Calu3 (cell line): ENCODE measurements around the gene PXK. TPM values are rescaled to one million over a fixed set of nuclear protein-coding genes. Genes with fewer than 3 reads are reported as not detected.

ENCODE experiments used
- BruUV-seq: library from RNA; stranded (reverse); fragments of 400-500 nt; replicated peaks from 2 replicates; lab custom pipeline; 2021; lab: Mats Ljungman, UMichigan
- CTCF ChIA-PET: fragments of 300-600 bp; sonication (Branson Sonifier 250); formaldehyde crosslinking; loops from one replicate; lab custom pipeline; 2022; ENCODE audit warnings: antibody characterized with exemption; lab: Charles Lee
- DNase-seq: peaks from one replicate; pipeline ENCODE4 v3.0.0; 2022
- H3K27ac Mint-ChIP-seq: one replicate; pipeline ENCODE4 v1.8.0; 2022; ENCODE audit warnings: mixed read lengths; ENCODE audit not compliant: unreplicated experiment
- H3K27me3 Mint-ChIP-seq: one replicate; pipeline ENCODE4 v1.8.0; 2022; ENCODE audit warnings: mixed read lengths; ENCODE audit not compliant: unreplicated experiment
- H3K36me3 Mint-ChIP-seq: one replicate; pipeline ENCODE4 v1.8.0; 2022; ENCODE audit warnings: mild to moderate bottlenecking, moderate library complexity, mixed read lengths; ENCODE audit not compliant: insufficient read depth, unreplicated experiment
- H3K4me1 Mint-ChIP-seq: one replicate; pipeline ENCODE4 v1.8.0; 2022; ENCODE audit warnings: mild to moderate bottlenecking, low read depth, mixed read lengths; ENCODE audit not compliant: unreplicated experiment
- H3K4me3 Mint-ChIP-seq: one replicate; pipeline ENCODE4 v1.8.0; 2022; ENCODE audit warnings: mild to moderate bottlenecking, low read depth, moderate library complexity, mixed read lengths; ENCODE audit not compliant: unreplicated experiment
- H3K9me3 Mint-ChIP-seq: one replicate; pipeline ENCODE4 v1.8.0; 2022; ENCODE audit warnings: low read depth, mixed read lengths; ENCODE audit not compliant: unreplicated experiment
- intact Hi-C: fragments of 100-400 bp; cut with micrococcal nuclease; formaldehyde crosslinking; loops from one replicate; pipeline ENCODE4 v1.10.0; 2022; ENCODE audit not compliant: unreplicated experiment
- total RNA-seq: library from RNA; stranded (reverse); gene quantifications from 2 replicates; pipeline ENCODE4 v1.2.3, GENCODE V29; 2022
- TF ChIP-seq, protein P1 (sequence below): fragments of 200-600 bp; IDR thresholded peaks from one replicate; pipeline ENCODE4 v1.8.0; 2022; ENCODE audit warnings: antibody characterized with exemption; ENCODE audit not compliant: unreplicated experiment

PXK gene
- total RNA-seq, 1 experiment from 2014 or later: 8.6 TPM

DNA sequence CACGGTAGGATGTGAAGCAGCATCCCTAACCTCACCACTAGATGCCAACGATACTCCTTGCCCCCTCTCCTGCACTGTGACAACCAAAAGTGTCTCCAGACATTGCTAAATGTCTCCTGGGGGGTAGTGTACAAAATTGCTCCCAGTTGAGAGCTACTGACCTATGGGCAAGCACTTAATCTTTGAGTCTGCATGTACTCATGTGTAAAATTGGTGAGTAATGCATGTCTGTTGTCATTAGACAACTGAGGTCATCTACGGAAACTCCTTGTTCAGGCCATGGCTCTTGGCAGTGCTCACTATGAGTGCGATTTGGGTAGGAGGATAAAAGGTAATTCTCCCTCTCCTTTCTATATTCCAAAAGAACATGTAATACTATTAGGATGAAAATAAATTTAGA, 71.7 kb downstream of the PXK start:
- TF ChIP-seq, protein P1, sequence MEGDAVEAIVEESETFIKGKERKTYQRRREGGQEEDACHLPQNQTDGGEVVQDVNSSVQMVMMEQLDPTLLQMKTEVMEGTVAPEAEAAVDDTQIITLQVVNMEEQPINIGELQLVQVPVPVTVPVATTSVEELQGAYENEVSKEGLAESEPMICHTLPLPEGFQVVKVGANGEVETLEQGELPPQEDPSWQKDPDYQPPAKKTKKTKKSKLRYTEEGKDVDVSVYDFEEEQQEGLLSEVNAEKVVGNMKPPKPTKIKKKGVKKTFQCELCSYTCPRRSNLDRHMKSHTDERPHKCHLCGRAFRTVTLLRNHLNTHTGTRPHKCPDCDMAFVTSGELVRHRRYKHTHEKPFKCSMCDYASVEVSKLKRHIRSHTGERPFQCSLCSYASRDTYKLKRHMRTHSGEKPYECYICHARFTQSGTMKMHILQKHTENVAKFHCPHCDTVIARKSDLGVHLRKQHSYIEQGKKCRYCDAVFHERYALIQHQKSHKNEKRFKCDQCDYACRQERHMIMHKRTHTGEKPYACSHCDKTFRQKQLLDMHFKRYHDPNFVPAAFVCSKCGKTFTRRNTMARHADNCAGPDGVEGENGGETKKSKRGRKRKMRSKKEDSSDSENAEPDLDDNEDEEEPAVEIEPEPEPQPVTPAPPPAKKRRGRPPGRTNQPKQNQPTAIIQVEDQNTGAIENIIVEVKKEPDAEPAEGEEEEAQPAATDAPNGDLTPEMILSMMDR: no peak
- Mint-ChIP-seq H3K36me3 (no peaks in the 10 kb centered on the region), H3K27ac (no peak overlapping the region), H3K9me3 (no peaks in the 10 kb centered on the region), H3K4me1 (no peaks in the 10 kb centered on the region), H3K4me3 (no peak overlapping the region), H3K27me3 (no peaks in the 10 kb centered on the region)
- intact Hi-C loops: no loop called here
- CTCF ChIA-PET: no interaction called here
- DNase-seq: no peak
- BruUV-seq: no TSS peak

DNA sequence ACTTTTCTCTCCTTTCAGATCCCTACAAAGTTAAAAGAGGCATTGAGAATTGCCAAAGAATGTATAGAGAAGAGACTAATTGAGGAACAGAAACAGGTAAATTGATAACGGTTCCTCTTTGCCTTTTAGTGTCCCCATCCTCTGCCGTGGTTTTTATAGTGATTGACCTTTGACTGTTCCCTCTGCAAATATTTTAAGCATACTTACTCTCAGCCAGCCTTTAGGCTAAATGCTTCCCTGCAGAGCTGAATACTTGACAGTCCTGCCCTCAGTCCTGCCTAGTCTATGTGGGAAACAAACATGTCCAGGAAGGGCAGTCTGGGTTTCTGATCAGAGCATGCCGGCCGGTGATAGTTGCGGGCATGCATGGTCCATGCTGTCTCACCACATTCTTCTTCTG, 76.2 kb downstream of the PXK start:
- Mint-ChIP-seq H3K4me3 (no peak overlapping the region), H3K27me3 (no peaks in the 10 kb centered on the region), H3K4me1 (no peaks in the 10 kb centered on the region), H3K9me3 (no peaks in the 10 kb centered on the region), H3K36me3 (no peaks in the 10 kb centered on the region), H3K27ac (no peak overlapping the region)
- no TSS peak for BruUV-seq
- intact Hi-C loops: no loop called here
- CTCF ChIA-PET: no interaction called here
- TF ChIP-seq, protein P1: no peak
- DNase-seq: no peak

DNA sequence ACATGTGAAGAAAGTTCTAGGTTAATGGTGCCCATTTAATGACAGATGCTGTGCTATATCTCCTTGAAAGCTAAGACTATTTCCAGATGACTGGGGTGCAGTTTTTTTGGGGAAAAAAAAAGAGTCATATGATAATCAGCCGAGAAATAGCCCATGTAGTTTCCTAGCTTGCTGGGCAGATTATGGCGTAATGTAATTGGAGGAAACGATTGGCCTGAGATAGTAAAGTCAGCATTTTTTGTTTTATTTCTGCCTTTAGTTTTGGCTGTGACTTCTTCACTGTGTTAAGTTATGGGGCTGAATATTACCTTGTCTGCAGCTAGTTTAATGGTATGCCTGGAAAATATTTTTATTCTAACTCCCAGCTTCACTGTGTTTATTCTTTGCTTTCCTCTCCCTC, 77.0 kb downstream of the PXK start:
- TF ChIP-seq, protein P1: no peak
- intact Hi-C loops: no loop called here
- no TSS peak for BruUV-seq
- no peak for DNase-seq
- Mint-ChIP-seq H3K4me3 (no peak overlapping the region), H3K27me3 (no peaks in the 10 kb centered on the region), H3K9me3 (no peaks in the 10 kb centered on the region), H3K4me1 (no peaks in the 10 kb centered on the region), H3K27ac (no peak overlapping the region), H3K36me3 (no peaks in the 10 kb centered on the region)
- CTCF ChIA-PET: no interaction called here

DNA sequence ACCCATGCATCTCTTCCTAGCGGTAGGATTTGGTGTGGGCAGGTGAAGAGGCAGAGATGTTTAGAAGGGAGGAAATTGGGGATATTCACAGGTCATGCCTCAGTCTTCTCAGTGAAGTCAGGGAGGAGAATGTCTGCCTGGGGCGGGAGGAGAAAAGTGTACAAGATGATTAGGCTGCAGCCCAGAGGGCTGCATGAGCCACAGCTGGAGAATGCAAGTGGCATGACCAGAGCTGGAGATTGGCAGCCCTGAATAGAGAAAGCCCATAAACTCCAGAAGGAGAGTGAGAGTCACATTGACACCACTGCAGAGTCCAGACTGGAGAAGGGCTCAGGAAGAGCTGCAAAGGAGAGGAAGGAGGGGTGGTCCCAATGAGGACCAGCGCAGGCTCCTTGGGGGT, 78.3 kb downstream of the PXK start:
- no peaks in the 10 kb centered on the region for H3K36me3 Mint-ChIP-seq
- CTCF ChIA-PET: no interaction called here
- no peaks in the 10 kb centered on the region for H3K27me3 Mint-ChIP-seq
- no peaks in the 10 kb centered on the region for H3K4me1 Mint-ChIP-seq
- no peak overlapping the region for H3K27ac Mint-ChIP-seq
- no peaks in the 10 kb centered on the region for H3K9me3 Mint-ChIP-seq
- TF ChIP-seq, protein P1: no peak
- no TSS peak for BruUV-seq
- H3K4me3 Mint-ChIP-seq: no peak overlapping the region
- intact Hi-C loops: no loop called here
- DNase-seq: no peak
